Pons (tissue), 1 donor: ENCODE results near the gene SIK3.
A peak's percentile ranks its signal among the peaks of the same experiment; 100 is the strongest.
"Not testable (repeated sequence)": the region's sequence is repeated elsewhere in the genome, so short reads cannot be mapped to it uniquely, and the experiment has no call there.

Source experiments
- DNase-seq: peaks from one replicate; pipeline ENCODE4 v3.0.0-alpha.2; 2016; ENCODE audit warnings: low spot score

The SIK3 gene

GRCh38 chr11:117076941-117077691 is 21.1 kb downstream of the SIK3 start:
- DNase-seq: peak; percentile 62

GRCh38 chr11:117075186-117075585 is 23.0 kb downstream of the SIK3 start:
- DNase-seq: no peak

GRCh38 chr11:117074119-117074518 is 24.1 kb downstream of the SIK3 start:
- no peak for DNase-seq

GRCh38 chr11:117073539-117073938 is 24.7 kb downstream of the SIK3 start:
- DNase-seq: no peak

- DNase-seq: peak; percentile 53
Observed at GRCh38 chr11:117072517-117073461, 25.4 kb downstream of the SIK3 start.

- DNase-seq: peak; percentile 91
Observed at GRCh38 chr11:117071344-117071787, 26.9 kb downstream of the SIK3 start.

- DNase-seq: no peak
Observed at GRCh38 chr11:117070016-117070415, 28.2 kb downstream of the SIK3 start.

GRCh38 chr11:117068303-117068860 is 29.8 kb downstream of the SIK3 start:
- DNase-seq: peak; percentile 61

GRCh38 chr11:117066959-117067358 is 31.3 kb downstream of the SIK3 start:
- no peak for DNase-seq

- DNase-seq: no peak
Observed at GRCh38 chr11:117064275-117064674, 34.0 kb downstream of the SIK3 start.

GRCh38 chr11:117062498-117062897 is 35.7 kb downstream of the SIK3 start:
- no peak for DNase-seq

GRCh38 chr11:117061256-117061655 is 37.0 kb downstream of the SIK3 start:
- DNase-seq: no peak

GRCh38 chr11:117059611-117060148 is 38.5 kb downstream of the SIK3 start:
- no peak for DNase-seq

- peak; percentile 88 for DNase-seq
Observed at GRCh38 chr11:117058761-117059261, 39.4 kb downstream of the SIK3 start.

GRCh38 chr11:117057727-117058126 is 40.5 kb downstream of the SIK3 start:
- no peak for DNase-seq

GRCh38 chr11:117057317-117057716 is 40.9 kb downstream of the SIK3 start:
- no peak for DNase-seq

GRCh38 chr11:117055469-117055868 is 42.8 kb downstream of the SIK3 start:
- DNase-seq: no peak

GRCh38 chr11:117054382-117054781 is 43.8 kb downstream of the SIK3 start:
- no peak for DNase-seq

- no peak for DNase-seq
Observed at GRCh38 chr11:117052196-117053149, 45.8 kb downstream of the SIK3 start.

GRCh38 chr11:117050121-117050520 is 48.1 kb downstream of the SIK3 start:
- DNase-seq: not testable (repeated sequence)

- DNase-seq: not testable (repeated sequence)
Observed at GRCh38 chr11:117046627-117047026, 51.6 kb downstream of the SIK3 start.
